ENCODE results near the gene EIF4A2. TPM values are rescaled to one million over a fixed set of nuclear protein-coding genes. Genes with fewer than 3 reads are reported as not detected.

EIF4A2 gene
- total and polyA plus RNA-seq, 2 of the 13 experiments (the other 11 are each of a cell fraction or from before 2014, with no cell fraction given): 480 to 596 TPM

DNA sequence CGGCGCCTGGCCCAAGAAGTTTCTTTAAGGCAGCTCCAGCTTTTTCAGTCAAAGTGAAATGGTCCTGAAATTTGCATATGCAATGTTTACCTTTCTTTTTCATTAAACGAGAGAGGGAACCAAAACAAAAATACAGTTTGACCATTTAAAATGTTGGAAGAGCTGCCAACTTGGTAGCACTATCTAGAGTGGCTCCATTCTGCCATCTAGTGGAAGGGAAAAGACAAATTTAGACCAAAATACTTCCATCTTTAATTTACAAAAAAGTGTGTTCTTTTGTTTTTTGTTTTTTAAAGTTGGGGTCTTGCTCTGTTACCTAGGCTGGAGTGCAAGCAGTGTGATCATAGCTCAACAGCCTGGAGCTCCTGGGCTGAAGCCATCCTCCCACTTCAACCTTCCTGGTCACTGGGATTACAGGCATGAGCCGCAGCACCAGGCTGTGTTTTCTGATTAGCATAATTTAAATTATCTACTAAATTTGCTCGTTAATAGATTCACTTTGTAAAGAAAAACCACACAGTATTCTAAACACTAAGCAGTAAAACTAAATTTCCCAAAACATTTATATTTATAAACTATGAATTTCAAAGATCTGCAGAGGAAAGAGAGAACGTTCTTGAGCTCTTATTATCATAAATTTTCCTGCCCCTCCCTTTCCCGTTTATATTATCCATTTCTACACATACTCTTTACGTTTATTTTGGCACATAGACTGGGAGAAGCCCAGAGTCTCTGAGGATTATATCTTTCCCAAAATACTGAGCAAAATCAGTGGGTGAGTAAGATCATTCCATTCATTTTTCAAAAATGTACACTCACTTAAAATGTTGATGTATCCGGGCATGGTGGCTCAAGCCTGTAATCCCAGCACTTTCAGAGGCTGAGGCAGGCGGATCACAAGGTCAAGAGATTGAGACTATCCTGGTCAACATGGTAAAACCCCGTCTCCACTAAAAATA, 38.3 kb downstream of the EIF4A2 start:
- FAIRE-seq: peak; percentile 89
- no peak for ATAC-seq
- no TSS peak for BruUV-seq (replicated peaks)
- peak; percentile 56 for DNase-seq (ENCODE audit: low spot score)
- 30% methylated on average over 11 of the region's 11 CpGs for WGBS (ENCODE audit: low lambda C conversion rate)
- ChIA-PET POLR2A (interaction anchor here (0.5 to 1.8 kb wide), 4 partner anchors 15 to 556 kb away, joined by 3 to 7 read pairs (median 4); partner anchors contain the start of gene EIF4A2), CTCF (ENCODE audit: low intra/inter-chr PET ratio, low total read pairs) (interaction anchor here (1.2 kb wide), 1 partner anchor 207 kb away, joined by 5 read pairs; no protein-coding TSS in a partner anchor)
- H4K20me1 ChIP-seq (ENCODE audit: insufficient read depth, low read length): no peaks in the 10 kb centered on the region
- H3K79me2 ChIP-seq (ENCODE audit: insufficient read depth, low read length): no peaks in the 10 kb centered on the region
- H3K36me3 ChIP-seq (replicated peaks in 1 of 2; ENCODE audit: control insufficient read depth in 1 of 2, insufficient read depth in 2 of 2, low read length in 2 of 2): no peaks in the 10 kb centered on the region
- peaks cover 59% of the 10 kb centered on the region for H3K4me1 ChIP-seq (ENCODE audit: insufficient read depth, low read length)
- H3K4me2 ChIP-seq (ENCODE audit: low read depth, low read length): no peak overlapping the region
- TF ChIP-seq REXO4 (CRISPR knock-in tag; IDR thresholded peaks at IDR 0.05; ENCODE audit: borderline replicate concordance) (no peak), TARDBP (CRISPR knock-in tag; IDR thresholded peaks at IDR 0.05) (no peak), STAG1 (CRISPR knock-in tag; IDR thresholded peaks at IDR 0.05) (peak; percentile 78), SMC3 (IDR thresholded peaks at IDR 0.05; ENCODE audit: low read length) (peak; percentile 48; the same call in 1 of the 2 replicates), HDAC1 (CRISPR knock-in tag; IDR thresholded peaks at IDR 0.05) (no peak), RFXAP (CRISPR knock-in tag; IDR thresholded peaks at IDR 0.05; ENCODE audit: borderline replicate concordance) (no peak), CTCF (CRISPR knock-in tag; IDR thresholded peaks at IDR 0.05) (peak; percentile 69), TBL1XR1 (IDR thresholded peaks at IDR 0.05; ENCODE audit: borderline replicate concordance, low read length, partially characterized antibody) (no peak), WIZ (CRISPR knock-in tag; IDR thresholded peaks at IDR 0.05) (no peak), NFRKB (IDR thresholded peaks at IDR 0.05) (no peak), DRAP1 (CRISPR knock-in tag; IDR thresholded peaks at IDR 0.05) (no peak), RAD21 (CRISPR knock-in tag; IDR thresholded peaks at IDR 0.05) (0 out of 2 replicates have a peak, but pooled peaks have one; percentile 52), TCF12 (IDR thresholded peaks at IDR 0.05) (no peak), TCF12 (CRISPR knock-in tag; IDR thresholded peaks at IDR 0.05) (no peak), ZNF605 (CRISPR knock-in tag; IDR thresholded peaks at IDR 0.05) (no peak), TBX2 (CRISPR knock-in tag; IDR thresholded peaks at IDR 0.05; ENCODE audit: borderline replicate concordance) (no peak)
- TF ChIP-seq, protein P1, sequence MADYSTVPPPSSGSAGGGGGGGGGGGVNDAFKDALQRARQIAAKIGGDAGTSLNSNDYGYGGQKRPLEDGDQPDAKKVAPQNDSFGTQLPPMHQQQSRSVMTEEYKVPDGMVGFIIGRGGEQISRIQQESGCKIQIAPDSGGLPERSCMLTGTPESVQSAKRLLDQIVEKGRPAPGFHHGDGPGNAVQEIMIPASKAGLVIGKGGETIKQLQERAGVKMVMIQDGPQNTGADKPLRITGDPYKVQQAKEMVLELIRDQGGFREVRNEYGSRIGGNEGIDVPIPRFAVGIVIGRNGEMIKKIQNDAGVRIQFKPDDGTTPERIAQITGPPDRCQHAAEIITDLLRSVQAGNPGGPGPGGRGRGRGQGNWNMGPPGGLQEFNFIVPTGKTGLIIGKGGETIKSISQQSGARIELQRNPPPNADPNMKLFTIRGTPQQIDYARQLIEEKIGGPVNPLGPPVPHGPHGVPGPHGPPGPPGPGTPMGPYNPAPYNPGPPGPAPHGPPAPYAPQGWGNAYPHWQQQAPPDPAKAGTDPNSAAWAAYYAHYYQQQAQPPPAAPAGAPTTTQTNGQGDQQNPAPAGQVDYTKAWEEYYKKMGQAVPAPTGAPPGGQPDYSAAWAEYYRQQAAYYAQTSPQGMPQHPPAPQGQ (CRISPR knock-in tag; IDR thresholded peaks at IDR 0.05; ENCODE audit: borderline replicate concordance): no peak
- H3K9me3 ChIP-seq (ENCODE audit: low read length): no peaks in the 10 kb centered on the region
- peaks cover 0 to 26% of the 10 kb centered on the region in 2 experiments for H3K27me3 ChIP-seq (ENCODE audit: control insufficient read depth in 1 of 2, insufficient read depth in 2 of 2, low read length in 2 of 2)
- H3K27ac ChIP-seq (ENCODE audit: extremely low read length, insufficient read depth, low read length): no peak overlapping the region
- H3K4me3 ChIP-seq (replicated peaks in 1 of 3; ENCODE audit: insufficient read depth in 1 of 3, low read depth in 2 of 3, low read length in 3 of 3): no peak overlapping the region
- H3K9ac ChIP-seq (ENCODE audit: insufficient read depth, low read depth, low read length): no peak overlapping the region
- H2AFZ ChIP-seq (ENCODE audit: low read length): no peak overlapping the region
- in situ Hi-C loops (cut with HindIII; ENCODE audit: extremely low pct_ligation_motif_present, low pct_unique_long_range_greater_than_20kb): loop anchor here (25.0 kb wide), 2 partner anchors 559 to 834 kb away; no protein-coding TSS in a partner anchor
- intact Hi-C loops (cut with micrococcal nuclease; ENCODE audit: unreplicated experiment): loop anchor here (1.0 to 2.0 kb wide), 2 partner anchors 207 to 269 kb away; no protein-coding TSS in a partner anchor
